HepG2 (cell line): ENCODE results near the gene SUOX. TPM values are rescaled to one million over a fixed set of nuclear protein-coding genes. Genes with fewer than 3 reads are reported as not detected.

ENCODE experiments used
- AHR ChIP-seq: IDR thresholded peaks from 2 replicates; pipeline ENCODE4 v1.6.1; 2018; ENCODE audit warnings: missing genetic modification reagents, missing compliant biosample characterization
- CHCHD3 ChIP-seq: sonication (generic); formaldehyde crosslinking; IDR thresholded peaks from 2 replicates; pipeline ENCODE4 v1.8.0; 2022; ENCODE audit warnings: mild to moderate bottlenecking, missing genetic modification reagents, moderate library complexity
- FOXA1 ChIP-seq, 2 experiments: fragments of 450-650 bp in 1 of 2; sonication (generic) in 1 of 2; formaldehyde crosslinking in 1 of 2; IDR thresholded peaks; 2 replicates each; pipeline versions ENCODE4 v1.4.0 to v1.6.1; 2016 to 2020; ENCODE audit warnings: missing genetic modification reagents in 1 of 2
- HNF4A ChIP-seq: sonication (generic); formaldehyde crosslinking; IDR thresholded peaks from 2 replicates; pipeline ENCODE4 v1.4.0; 2020; ENCODE audit warnings: missing genetic modification reagents
- JARID2 ChIP-seq: sonication (generic); formaldehyde crosslinking; IDR thresholded peaks from 2 replicates; pipeline ENCODE4 v1.8.1; 2023; ENCODE audit warnings: missing genetic modification reagents, inconsistent platforms; ENCODE audit not compliant: insufficient replicate concordance
- KLF16 ChIP-seq, 2 experiments: sonication (generic) in 1 of 2; formaldehyde crosslinking in 1 of 2; IDR thresholded peaks; 2 replicates each; pipeline versions ENCODE4 v1.6.1 to v1.8.0; 2016 to 2023; ENCODE audit warnings: missing genetic modification reagents in 2 of 2, missing compliant biosample characterization in 1 of 2
- PAX8 ChIP-seq: sonication (generic); formaldehyde crosslinking; IDR thresholded peaks from 2 replicates; pipeline ENCODE4 v1.8.0; 2022; ENCODE audit warnings: mild to moderate bottlenecking, missing genetic modification reagents, borderline replicate concordance
- PHF8 ChIP-seq: sonication (generic); formaldehyde crosslinking; IDR thresholded peaks from 2 replicates; pipeline ENCODE4 v1.5.0; 2020; ENCODE audit warnings: missing genetic modification reagents
- SAFB2 ChIP-seq: sonication (generic); formaldehyde crosslinking; IDR thresholded peaks from 2 replicates; pipeline ENCODE4 v1.5.1; 2020; ENCODE audit warnings: missing genetic modification reagents, low read depth, mild to moderate bottlenecking, borderline replicate concordance
- SPEN ChIP-seq: sonication (generic); formaldehyde crosslinking; IDR thresholded peaks from 2 replicates; pipeline ENCODE4 v1.5.1; 2020; ENCODE audit warnings: low read depth, mild to moderate bottlenecking, missing genetic modification reagents
- U2AF1 ChIP-seq: fragments of 200-400 bp; formaldehyde crosslinking; optimal IDR thresholded peaks from 2 replicates; pipeline ENCODE3; 2017; ENCODE audit warnings: mild to moderate bottlenecking, low read depth, low read length
- ZFP37 ChIP-seq: sonication (generic); formaldehyde crosslinking; IDR thresholded peaks from 2 replicates; pipeline ENCODE4 v1.4.0; 2020; ENCODE audit warnings: missing genetic modification reagents, borderline replicate concordance
- ZNF367 ChIP-seq: sonication (generic); formaldehyde crosslinking; IDR thresholded peaks from 2 replicates; pipeline ENCODE4 v1.4.0; 2020; ENCODE audit warnings: missing genetic modification reagents, borderline replicate concordance
- ZNF431 ChIP-seq: sonication (generic); formaldehyde crosslinking; IDR thresholded peaks from 2 replicates; pipeline ENCODE4 v1.9.0; 2022; ENCODE audit warnings: missing genetic modification reagents, low read depth, mild to moderate bottlenecking, borderline replicate concordance
- ZNF792 ChIP-seq: IDR thresholded peaks from 2 replicates; pipeline ENCODE4 v1.6.1; 2016
- polyA plus RNA-seq, 8 experiments: library from polyadenylated mRNA; depleted of rRNA in 3 of 8; stranded (reverse) in 7 of 8; unstranded in 1 of 8; fragments of >200 nt; fragmentation: Illumina TruSeq in 4 of 8; extraction: Trizol in 4 of 8; gene quantifications; 2 replicates each; pipeline versions ENCODE4 v1.2.1 to v1.2.3, GENCODE V29; 2011 to 2016; ENCODE audit warnings: low read depth in 4 of 8, missing spikeins in 1 of 8, mixed read lengths in 1 of 8; ENCODE audit not compliant: insufficient read depth in 1 of 8
- total RNA-seq, 5 experiments: library from RNA; depleted of rRNA; stranded (reverse); fragments of >200 nt; fragmentation: Illumina TruSeq; extraction: Trizol; gene quantifications; 2 replicates each; pipeline ENCODE4 v1.2.3, GENCODE V29; 2016; ENCODE audit warnings: low read depth in 1 of 5
- TF ChIP-seq, protein P1 (sequence below): sonication (generic); formaldehyde crosslinking; IDR thresholded peaks from 2 replicates; pipeline ENCODE4 v1.5.1; 2020; ENCODE audit warnings: mild to moderate bottlenecking, missing genetic modification reagents
- TF ChIP-seq, protein P2 (sequence below): IDR thresholded peaks from 2 replicates; pipeline ENCODE4 v1.6.1; 2012; ENCODE audit warnings: low read length, improper control_type of control experiment
- TF ChIP-seq, protein P3 (sequence below): sonication (generic); formaldehyde crosslinking; IDR thresholded peaks from 2 replicates; pipeline ENCODE4 v1.4.0; 2020; ENCODE audit warnings: missing genetic modification reagents
- TF ChIP-seq, protein P4 (sequence below): sonication (generic); formaldehyde crosslinking; IDR thresholded peaks from 2 replicates; pipeline ENCODE4 v1.5.1; 2020; ENCODE audit warnings: missing genetic modification reagents, mild to moderate bottlenecking, borderline replicate concordance
- TF ChIP-seq, protein P5 (sequence below): IDR thresholded peaks from 2 replicates; pipeline ENCODE4 v1.6.1; 2016; ENCODE audit warnings: low read depth

Gene SUOX
- total and polyA plus RNA-seq, 2 of the 13 experiments (the other 11 are each of a cell fraction or from before 2014, with no cell fraction given) = 23.9 to 25.9 TPM

DNA sequence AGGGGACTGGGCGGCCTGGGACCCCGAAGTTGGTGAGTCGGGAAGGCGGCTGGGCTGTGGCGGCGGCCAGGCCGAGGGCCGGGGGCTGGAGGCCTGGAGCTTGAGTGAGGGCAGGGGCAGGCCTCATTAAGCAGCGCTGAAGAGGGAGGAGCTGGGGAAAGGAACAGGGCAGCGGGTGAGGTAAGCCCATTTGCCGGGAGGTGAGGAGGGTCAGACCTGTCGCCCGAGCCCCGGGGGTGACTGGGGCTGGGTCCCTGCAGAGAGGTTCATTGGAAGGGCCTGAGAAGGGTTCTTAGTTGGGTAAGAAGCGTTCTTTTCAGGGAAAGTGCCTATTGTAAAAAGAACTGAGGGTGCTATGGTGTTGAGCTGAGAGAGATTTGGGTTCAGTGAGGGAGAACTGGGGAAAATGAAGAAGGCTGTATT, 22.8 kb upstream of the SUOX start (continued):
- TF ChIP-seq, protein P1, sequence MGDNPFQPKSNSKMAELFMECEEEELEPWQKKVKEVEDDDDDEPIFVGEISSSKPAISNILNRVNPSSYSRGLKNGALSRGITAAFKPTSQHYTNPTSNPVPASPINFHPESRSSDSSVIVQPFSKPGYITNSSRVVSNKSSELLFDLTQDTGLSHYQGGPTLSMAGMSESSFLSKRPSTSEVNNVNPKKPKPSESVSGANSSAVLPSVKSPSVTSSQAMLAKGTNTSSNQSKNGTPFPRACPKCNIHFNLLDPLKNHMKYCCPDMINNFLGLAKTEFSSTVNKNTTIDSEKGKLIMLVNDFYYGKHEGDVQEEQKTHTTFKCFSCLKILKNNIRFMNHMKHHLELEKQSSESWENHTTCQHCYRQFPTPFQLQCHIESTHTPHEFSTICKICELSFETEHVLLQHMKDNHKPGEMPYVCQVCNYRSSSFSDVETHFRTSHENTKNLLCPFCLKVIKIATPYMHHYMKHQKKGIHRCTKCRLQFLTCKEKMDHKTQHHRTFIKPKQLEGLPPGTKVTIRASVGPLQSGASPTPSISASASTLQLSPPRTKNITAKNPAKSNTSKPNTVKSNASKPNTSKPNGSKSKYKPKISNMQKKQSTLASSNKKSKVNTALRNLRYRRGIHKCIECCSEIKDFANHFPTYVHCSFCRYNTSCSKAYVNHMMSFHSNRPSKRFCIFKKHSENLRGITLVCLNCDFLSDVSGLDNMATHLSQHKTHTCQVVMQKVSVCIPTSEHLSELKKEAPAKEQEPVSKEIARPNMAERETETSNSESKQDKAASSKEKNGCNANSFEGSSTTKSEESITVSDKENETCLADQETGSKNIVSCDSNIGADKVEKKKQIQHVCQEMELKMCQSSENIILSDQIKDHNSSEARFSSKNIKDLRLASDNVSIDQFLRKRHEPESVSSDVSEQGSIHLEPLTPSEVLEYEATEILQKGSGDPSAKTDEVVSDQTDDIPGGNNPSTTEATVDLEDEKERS (CRISPR knock-in tag) = peak; percentile 72
- TF ChIP-seq, protein P2, sequence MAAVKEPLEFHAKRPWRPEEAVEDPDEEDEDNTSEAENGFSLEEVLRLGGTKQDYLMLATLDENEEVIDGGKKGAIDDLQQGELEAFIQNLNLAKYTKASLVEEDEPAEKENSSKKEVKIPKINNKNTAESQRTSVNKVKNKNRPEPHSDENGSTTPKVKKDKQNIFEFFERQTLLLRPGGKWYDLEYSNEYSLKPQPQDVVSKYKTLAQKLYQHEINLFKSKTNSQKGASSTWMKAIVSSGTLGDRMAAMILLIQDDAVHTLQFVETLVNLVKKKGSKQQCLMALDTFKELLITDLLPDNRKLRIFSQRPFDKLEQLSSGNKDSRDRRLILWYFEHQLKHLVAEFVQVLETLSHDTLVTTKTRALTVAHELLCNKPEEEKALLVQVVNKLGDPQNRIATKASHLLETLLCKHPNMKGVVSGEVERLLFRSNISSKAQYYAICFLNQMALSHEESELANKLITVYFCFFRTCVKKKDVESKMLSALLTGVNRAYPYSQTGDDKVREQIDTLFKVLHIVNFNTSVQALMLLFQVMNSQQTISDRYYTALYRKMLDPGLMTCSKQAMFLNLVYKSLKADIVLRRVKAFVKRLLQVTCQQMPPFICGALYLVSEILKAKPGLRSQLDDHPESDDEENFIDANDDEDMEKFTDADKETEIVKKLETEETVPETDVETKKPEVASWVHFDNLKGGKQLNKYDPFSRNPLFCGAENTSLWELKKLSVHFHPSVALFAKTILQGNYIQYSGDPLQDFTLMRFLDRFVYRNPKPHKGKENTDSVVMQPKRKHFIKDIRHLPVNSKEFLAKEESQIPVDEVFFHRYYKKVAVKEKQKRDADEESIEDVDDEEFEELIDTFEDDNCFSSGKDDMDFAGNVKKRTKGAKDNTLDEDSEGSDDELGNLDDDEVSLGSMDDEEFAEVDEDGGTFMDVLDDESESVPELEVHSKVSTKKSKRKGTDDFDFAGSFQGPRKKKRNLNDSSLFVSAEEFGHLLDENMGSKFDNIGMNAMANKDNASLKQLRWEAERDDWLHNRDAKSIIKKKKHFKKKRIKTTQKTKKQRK = no peak
- TF ChIP-seq, protein P3, sequence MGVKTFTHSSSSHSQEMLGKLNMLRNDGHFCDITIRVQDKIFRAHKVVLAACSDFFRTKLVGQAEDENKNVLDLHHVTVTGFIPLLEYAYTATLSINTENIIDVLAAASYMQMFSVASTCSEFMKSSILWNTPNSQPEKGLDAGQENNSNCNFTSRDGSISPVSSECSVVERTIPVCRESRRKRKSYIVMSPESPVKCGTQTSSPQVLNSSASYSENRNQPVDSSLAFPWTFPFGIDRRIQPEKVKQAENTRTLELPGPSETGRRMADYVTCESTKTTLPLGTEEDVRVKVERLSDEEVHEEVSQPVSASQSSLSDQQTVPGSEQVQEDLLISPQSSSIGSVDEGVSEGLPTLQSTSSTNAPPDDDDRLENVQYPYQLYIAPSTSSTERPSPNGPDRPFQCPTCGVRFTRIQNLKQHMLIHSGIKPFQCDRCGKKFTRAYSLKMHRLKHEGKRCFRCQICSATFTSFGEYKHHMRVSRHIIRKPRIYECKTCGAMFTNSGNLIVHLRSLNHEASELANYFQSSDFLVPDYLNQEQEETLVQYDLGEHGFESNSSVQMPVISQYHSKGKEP = 0 out of 2 replicates have a peak, but pooled peaks have one; percentile 1
- TF ChIP-seq, protein P4, sequence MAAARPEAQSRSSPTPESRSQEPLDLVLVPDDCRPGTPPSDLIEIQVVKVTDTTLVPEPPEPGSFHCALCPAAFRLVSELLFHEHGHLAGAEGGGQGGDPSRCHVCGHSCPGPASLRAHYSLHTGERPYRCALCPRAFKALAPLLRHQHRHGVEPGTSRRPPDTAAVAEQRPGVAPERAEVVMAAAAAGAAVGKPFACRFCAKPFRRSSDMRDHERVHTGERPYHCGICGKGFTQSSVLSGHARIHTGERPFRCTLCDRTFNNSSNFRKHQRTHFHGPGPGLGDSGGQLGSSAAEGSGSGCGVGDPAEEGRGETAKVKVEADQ (CRISPR knock-in tag) = no peak
- TF ChIP-seq ZFP37 (CRISPR knock-in tag) (0 out of 2 replicates have a peak, but pooled peaks have one; percentile 5), SAFB2 (CRISPR knock-in tag) (peak; percentile 33; the same call in 1 of the 2 replicates), ZNF431 (0 out of 2 replicates have a peak, but pooled peaks have one; percentile 19), CHCHD3 (no peak), U2AF1 (peak; percentile 60), AHR (no peak), HNF4A (CRISPR knock-in tag) (no peak; the same call in 1 of the 2 replicates), PHF8 (CRISPR knock-in tag) (peak; percentile 58; the same call in 1 of the 2 replicates), PAX8 (CRISPR knock-in tag) (no peak), KLF16 (CRISPR knock-in tag; IDR thresholded peaks at IDR 0.05) (no peak; a peak in 1 of 4 replicates), ZNF367 (CRISPR knock-in tag) (no peak), SPEN (CRISPR knock-in tag) (no peak), FOXA1 (IDR thresholded peaks at IDR 0.05) (no peak), FOXA1 (CRISPR knock-in tag; IDR thresholded peaks at IDR 0.05) (no peak), JARID2 (CRISPR knock-in tag) (no peak), ZNF792 (CRISPR knock-in tag) (no peak)
- TF ChIP-seq, protein P5, sequence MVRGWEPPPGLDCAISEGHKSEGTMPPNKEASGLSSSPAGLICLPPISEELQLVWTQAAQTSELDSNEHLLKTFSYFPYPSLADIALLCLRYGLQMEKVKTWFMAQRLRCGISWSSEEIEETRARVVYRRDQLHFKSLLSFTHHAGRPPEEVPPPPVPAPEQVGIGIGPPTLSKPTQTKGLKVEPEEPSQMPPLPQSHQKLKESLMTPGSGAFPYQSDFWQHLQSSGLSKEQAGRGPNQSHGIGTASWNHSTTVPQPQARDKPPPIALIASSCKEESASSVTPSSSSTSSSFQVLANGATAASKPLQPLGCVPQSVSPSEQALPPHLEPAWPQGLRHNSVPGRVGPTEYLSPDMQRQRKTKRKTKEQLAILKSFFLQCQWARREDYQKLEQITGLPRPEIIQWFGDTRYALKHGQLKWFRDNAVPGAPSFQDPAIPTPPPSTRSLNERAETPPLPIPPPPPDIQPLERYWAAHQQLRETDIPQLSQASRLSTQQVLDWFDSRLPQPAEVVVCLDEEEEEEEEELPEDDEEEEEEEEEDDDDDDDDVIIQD (CRISPR knock-in tag) = no peak
